Ishikawa (cell line): ENCODE data around the gene PRRC1.

Source experiments
- CEBPB ChIP-seq: IDR thresholded peaks from 2 replicates; pipeline ENCODE4 v1.6.1; 2012
- CREB1 ChIP-seq: IDR thresholded peaks from 2 replicates; pipeline ENCODE4 v1.6.1; 2012; ENCODE audit warnings: low read depth
- RAD21 ChIP-seq: IDR thresholded peaks from 2 replicates; pipeline ENCODE4 v1.6.1; 2012; ENCODE audit warnings: low read depth
- REST ChIP-seq: IDR thresholded peaks from 2 replicates; pipeline ENCODE4 v1.6.1; 2012; ENCODE audit warnings: low read depth, mild to moderate bottlenecking
- TAF1 ChIP-seq: IDR thresholded peaks from 2 replicates; pipeline ENCODE4 v1.6.1; 2012; ENCODE audit warnings: low read depth, mild to moderate bottlenecking
- TCF12 ChIP-seq: IDR thresholded peaks from 2 replicates; pipeline ENCODE4 v1.6.1; 2012; ENCODE audit warnings: low read depth
- TEAD4 ChIP-seq: IDR thresholded peaks from 2 replicates; pipeline ENCODE4 v1.6.1; 2012
- YY1 ChIP-seq: IDR thresholded peaks from 2 replicates; pipeline ENCODE4 v1.6.1; 2012; ENCODE audit warnings: low read depth

DNA sequence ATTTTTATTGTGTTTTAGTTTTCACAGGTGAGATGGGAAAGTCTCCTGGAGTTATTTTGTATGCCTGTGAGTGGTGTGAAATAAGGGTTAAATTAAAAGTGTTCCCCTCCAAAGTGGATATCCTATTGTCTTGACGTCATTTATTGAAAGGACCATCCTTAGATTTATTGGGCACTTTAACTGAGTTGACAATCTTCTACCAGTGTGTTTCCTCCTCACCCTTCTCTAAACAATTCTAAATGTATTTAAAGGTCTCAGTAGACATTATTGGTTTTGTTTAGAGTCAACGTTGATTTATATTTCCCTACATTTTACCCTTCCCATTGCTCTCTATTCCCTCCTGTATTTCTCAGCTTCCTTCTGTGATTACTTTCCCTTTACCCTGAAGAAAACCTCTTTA is 40.8 kb downstream of the PRRC1 start:
- TF ChIP-seq CEBPB (no peak), YY1 (no peak), REST (no peak), TEAD4 (no peak), RAD21 (no peak), TAF1 (no peak), TCF12 (no peak), CREB1 (no peak)
